ENCODE results near the gene ULBP2.
"Not testable (repeated sequence)": the region's sequence is repeated elsewhere in the genome, so short reads cannot be mapped to it uniquely, and the experiment has no call there.

ULBP2 gene

GRCh38 chr6:149991472-149991795 is 49.6 kb downstream of the ULBP2 start:
- H3K4me1 ChIP-seq (ENCODE audit: insufficient read depth, low read length); H3K27ac ChIP-seq (ENCODE audit: low read depth, low read length); H3K36me3 ChIP-seq (ENCODE audit: insufficient read depth, low read length); H3K9me3 ChIP-seq (ENCODE audit: insufficient read depth, low read depth, low read length); H3K9ac ChIP-seq (ENCODE audit: low read depth, low read length): not testable (repeated sequence)
- WGBS, result 5% methylated on average over 7 of the region's 7 CpGs
- H3K27me3 ChIP-seq (ENCODE audit: insufficient read depth, low read length), result peaks cover 100% of the 10 kb centered on the region
- H3K4me3 ChIP-seq (ENCODE audit: low read length), result peak overlapping the region; percentile 41

DNA sequence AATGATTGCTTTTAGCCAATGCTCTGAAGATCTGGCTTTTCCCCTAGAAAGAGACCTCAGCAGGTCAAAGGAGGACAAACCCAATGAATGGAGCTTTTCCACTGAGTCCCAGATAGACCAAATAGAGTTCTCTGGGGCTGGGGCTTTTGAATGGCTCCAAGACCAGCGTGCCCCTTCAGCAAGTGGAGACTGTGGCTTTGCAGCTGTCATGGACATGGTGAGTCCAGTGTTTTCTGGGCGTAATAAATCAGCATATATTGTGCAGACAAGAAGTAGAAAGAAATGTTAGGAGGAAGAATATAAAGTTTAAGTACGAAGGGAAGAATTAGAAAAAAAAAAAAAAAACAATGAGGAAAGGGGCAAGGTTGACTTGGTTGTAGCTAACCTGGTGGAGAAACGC is 50.0 kb downstream of the ULBP2 start:
- no peak overlapping the region for H3K9ac ChIP-seq (ENCODE audit: low read depth, low read length)
- no peaks in the 10 kb centered on the region for H3K36me3 ChIP-seq (ENCODE audit: insufficient read depth, low read length)
- no peaks in the 10 kb centered on the region; the same call in 1 of the 2 replicates for H3K9me3 ChIP-seq (ENCODE audit: insufficient read depth, low read depth, low read length)
- H3K27me3 ChIP-seq (ENCODE audit: insufficient read depth, low read length), result peaks cover 97% of the 10 kb centered on the region
- H3K4me1 ChIP-seq (ENCODE audit: insufficient read depth, low read length), result no peaks in the 10 kb centered on the region
- H3K4me3 ChIP-seq (ENCODE audit: low read length), result no peak overlapping the region
- WGBS, result 65% methylated on average over 4 of the region's 4 CpGs
- H3K27ac ChIP-seq (ENCODE audit: low read depth, low read length), result no peak overlapping the region

GRCh38 chr6:149995235-149995750 is 53.5 kb downstream of the ULBP2 start:
- peaks cover 68% of the 10 kb centered on the region for H3K27me3 ChIP-seq (ENCODE audit: insufficient read depth, low read length)
- H3K4me1 ChIP-seq (ENCODE audit: insufficient read depth, low read length), result no peaks in the 10 kb centered on the region
- no peaks in the 10 kb centered on the region for H3K9me3 ChIP-seq (ENCODE audit: insufficient read depth, low read depth, low read length)
- no peak overlapping the region for H3K4me3 ChIP-seq (ENCODE audit: low read length)
- 79% methylated on average over 6 of the region's 6 CpGs for whole genome bisulfite sequencing
- H3K27ac ChIP-seq (ENCODE audit: low read depth, low read length), result no peak overlapping the region
- H3K9ac ChIP-seq (ENCODE audit: low read depth, low read length), result no peak overlapping the region
- H3K36me3 ChIP-seq (ENCODE audit: insufficient read depth, low read length), result no peaks in the 10 kb centered on the region

DNA sequence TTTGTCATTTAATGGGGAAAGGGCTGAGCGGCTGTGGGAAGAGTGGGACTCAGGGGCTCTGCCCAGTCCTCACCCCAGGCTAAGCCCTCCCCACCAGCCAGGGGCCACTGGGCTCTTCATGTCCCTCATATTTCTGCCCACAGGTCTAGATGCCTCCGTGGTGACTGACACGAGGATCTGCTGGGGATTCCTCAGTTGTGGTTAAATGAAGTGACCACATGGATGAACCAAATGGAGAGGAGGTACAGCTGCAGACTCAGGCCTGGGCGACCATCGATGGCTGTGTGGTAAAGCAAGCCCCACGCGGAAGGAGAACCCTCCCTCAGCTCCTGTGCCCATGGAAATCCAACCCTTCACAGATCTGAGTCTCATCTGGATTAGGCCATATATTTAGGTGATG is 54.2 kb downstream of the ULBP2 start:
- Histone ChIP-seq H3K27me3 (ENCODE audit: insufficient read depth, low read length) (peaks cover 65% of the 10 kb centered on the region), H3K4me3 (ENCODE audit: low read length) (no peak overlapping the region)
- 87% methylated on average over 7 of the region's 7 CpGs for WGBS

More for the DNA sequence above, 54.2 kb downstream of the ULBP2 start:
- no peak overlapping the region for H3K9ac ChIP-seq (ENCODE audit: low read depth, low read length)
- H3K27ac ChIP-seq (ENCODE audit: low read depth, low read length), result no peak overlapping the region
- no peaks in the 10 kb centered on the region for H3K9me3 ChIP-seq (ENCODE audit: insufficient read depth, low read depth, low read length)
- no peaks in the 10 kb centered on the region for H3K36me3 ChIP-seq (ENCODE audit: insufficient read depth, low read length)
- no peaks in the 10 kb centered on the region for H3K4me1 ChIP-seq (ENCODE audit: insufficient read depth, low read length)

Measured in HUES64 (cell line).